OCI-LY1 (cell line): Measurements from ENCODE around the gene SLC12A5.

Experiments
- EZH2 ChIP-seq: fragments of 200-600 bp; sonication (generic), shearing (Covaris generic); IDR thresholded peaks from 2 replicates; pipeline ENCODE4 v1.8.0; 2017; ENCODE audit warnings: borderline replicate concordance, mixed run types, mild to moderate bottlenecking, antibody characterized with exemption, low read length, moderate library complexity, mixed read lengths
- TF ChIP-seq, protein P1 (sequence below): fragments of 200-600 bp; sonication (generic), shearing (Covaris generic); IDR thresholded peaks from 2 replicates; pipeline ENCODE4 v1.5.1; 2017; ENCODE audit warnings: mild to moderate bottlenecking, antibody characterized with exemption, low read length, moderate library complexity, mixed read lengths

DNA sequence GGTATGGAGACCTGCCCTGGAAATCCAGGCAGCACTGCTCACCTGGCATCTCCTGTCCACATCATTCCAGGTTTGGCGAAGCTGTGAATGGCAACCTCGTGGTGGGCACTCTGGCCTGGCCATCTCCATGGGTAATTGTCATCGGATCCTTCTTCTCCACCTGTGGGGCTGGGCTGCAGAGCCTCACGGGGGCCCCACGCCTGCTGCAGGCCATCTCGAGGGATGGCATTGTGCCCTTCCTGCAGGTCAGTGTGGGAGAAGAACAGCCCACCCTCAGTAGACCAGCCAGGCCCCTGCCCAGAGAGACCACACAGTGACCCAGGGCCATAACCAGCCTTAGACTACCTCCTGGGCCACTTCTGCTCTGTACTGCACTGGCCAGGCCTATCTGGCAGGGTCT, 15.9 kb downstream of the SLC12A5 start:
- TF ChIP-seq EZH2 = no peak
- TF ChIP-seq, protein P1, sequence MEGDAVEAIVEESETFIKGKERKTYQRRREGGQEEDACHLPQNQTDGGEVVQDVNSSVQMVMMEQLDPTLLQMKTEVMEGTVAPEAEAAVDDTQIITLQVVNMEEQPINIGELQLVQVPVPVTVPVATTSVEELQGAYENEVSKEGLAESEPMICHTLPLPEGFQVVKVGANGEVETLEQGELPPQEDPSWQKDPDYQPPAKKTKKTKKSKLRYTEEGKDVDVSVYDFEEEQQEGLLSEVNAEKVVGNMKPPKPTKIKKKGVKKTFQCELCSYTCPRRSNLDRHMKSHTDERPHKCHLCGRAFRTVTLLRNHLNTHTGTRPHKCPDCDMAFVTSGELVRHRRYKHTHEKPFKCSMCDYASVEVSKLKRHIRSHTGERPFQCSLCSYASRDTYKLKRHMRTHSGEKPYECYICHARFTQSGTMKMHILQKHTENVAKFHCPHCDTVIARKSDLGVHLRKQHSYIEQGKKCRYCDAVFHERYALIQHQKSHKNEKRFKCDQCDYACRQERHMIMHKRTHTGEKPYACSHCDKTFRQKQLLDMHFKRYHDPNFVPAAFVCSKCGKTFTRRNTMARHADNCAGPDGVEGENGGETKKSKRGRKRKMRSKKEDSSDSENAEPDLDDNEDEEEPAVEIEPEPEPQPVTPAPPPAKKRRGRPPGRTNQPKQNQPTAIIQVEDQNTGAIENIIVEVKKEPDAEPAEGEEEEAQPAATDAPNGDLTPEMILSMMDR = no peak
